Measurements from ENCODE around the gene ULK3. TPM values are rescaled to one million over a fixed set of nuclear protein-coding genes. Genes with fewer than 3 reads are reported as not detected.
A peak's percentile ranks its signal among the peaks of the same experiment; 100 is the strongest.

Gene ULK3
- total RNA-seq, 1 experiment from 2014 or later = 96.4 TPM

DNA sequence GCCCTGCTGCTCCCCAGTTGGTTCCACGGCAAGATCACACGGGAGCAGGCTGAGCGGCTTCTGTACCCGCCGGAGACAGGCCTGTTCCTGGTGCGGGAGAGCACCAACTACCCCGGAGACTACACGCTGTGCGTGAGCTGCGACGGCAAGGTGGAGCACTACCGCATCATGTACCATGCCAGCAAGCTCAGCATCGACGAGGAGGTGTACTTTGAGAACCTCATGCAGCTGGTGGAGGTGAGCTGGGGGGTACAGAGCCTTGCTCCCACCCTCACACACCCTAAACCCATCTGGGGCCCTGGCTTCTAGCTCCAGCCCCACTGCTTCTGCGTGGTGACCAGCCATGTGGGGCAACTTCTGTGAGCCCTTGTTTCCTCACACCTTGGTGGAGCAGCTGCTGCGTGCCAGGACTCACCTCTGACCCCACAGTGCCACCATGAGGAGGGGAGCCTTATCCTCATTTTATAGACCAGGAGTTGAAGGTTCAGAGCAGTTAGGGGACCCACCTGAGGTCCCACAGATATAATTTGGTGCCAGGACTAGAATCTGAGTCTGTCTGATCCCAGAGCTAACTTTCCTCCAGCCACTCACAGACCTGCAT, 43.6 kb downstream of the ULK3 start:
- no peak for DNase-seq (ENCODE audit: low spot score)

DNA sequence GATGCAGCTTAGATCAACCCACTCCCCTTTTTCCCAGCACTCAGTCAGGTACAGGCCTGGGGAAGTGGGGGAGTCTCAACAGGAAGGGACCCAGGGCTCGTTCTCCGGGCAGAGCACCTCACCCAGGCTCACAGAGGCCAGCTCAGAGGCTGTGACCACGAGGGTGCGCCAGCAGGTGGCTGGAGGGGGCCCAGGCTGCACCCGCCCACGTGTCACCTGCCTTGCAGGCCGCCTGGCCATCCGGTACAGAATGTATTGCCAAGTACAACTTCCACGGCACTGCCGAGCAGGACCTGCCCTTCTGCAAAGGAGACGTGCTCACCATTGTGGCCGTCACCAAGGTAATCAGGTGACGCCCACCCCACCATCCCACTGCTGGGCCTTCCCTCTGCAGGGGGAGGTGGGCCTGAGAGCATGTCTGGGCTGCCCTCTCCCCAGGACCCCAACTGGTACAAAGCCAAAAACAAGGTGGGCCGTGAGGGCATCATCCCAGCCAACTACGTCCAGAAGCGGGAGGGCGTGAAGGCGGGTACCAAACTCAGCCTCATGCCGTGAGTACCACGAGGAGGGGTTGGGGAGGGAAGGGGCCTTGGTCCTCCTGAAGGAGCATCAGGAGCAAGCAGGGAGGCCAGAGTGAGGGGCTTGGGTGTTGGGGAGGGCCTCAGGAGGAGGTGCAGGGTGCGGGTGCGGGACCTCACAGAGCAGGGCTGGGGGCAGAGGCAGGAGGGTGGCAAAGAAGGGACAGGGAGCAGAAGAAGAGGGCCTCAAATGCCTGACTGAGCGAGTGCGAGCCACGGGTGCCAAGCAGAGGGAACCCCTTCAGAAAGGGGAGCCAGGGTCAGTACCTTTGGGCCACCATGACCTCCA, 44.3 kb downstream of the ULK3 start:
- no peak for DNase-seq (ENCODE audit: low spot score)

DNA sequence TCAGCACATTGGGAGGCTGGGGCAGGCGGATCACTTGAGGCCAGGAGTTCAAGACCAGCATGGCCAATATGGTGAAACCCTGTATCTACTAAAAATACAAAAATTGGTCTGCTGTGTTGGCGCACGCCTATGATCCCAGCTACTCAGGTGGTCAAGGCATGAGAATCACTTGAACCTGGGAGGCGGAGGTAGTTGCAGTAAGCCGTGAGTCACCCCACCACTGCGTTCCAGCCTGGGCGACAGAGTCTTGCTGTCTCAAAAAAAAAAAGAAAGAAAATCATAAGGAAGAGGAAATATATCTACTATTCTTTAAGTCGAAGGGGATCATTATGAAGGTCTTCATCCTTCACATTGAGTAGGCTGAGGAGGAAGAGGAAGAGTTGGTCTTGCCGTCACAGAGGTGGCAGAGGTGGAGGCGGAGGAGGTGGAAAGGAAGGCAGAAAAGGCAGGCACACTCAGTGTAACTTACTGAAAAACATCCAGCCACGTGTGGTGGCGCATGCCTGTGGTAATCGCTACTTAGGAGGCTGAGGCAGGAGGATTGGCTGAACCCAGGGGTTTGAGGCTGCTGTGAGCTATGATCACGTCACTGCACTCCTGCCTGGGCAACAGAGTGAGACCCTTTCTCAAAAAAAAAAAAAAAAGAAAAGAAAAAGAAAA, 46.9 kb downstream of the ULK3 start:
- no peak for DNase-seq (ENCODE audit: low spot score)

DNA sequence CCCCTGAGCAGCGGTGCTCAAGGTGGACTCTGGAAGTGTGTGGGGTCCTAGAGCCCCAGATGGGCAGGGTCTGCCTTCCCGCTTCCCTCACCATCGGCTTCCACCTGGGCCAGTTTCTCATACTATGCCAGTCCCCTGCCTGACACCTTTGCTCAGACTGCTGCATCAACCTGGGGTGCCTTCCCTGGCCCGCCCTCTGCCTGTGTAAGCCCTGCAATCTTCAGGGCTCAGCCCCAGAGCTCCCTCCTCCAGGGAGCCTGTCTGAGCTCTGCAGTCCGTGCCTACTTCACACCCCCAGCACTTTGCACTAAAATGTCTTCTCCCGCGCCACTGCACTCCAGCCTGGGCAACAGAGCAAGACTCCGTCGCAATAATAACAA, 48.0 kb downstream of the ULK3 start:
- DNase-seq (ENCODE audit: low spot score) = no peak

DNA sequence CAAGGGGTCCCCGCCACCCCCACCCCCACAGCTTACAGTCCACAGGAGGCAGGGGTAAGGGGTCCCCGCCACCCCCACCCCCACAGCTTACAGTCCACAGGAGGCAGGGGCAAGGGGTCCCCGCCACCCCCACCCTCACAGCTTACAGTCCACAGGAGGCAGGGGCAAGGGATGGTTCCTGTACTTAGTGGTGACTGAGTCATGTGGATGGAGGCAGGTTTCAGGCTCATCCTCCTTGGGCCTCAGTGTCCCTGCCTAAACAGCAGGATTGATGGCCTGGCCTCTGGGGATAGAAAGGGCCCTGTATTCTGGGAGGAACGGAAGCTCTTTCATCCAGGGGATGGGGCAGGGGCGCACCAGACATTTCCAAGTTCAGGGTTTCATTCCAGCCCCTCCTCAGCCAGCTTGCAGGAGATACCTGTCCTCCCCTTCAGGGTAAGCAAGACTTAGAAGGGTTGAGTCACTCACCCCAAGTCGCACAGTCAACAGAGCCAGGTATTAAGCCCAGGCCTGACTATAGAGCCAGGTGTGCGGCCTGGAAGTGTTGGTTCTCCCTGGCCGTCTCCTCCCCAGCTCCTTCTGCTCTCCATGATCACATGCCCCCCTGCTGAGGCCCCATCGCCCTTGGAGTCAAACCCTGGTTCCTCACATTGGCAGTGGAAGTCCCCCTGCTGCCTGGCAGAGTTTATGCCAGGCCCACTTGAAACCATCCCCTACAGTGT, 48.5 kb downstream of the ULK3 start:
- no peak for DNase-seq (ENCODE audit: low spot score)

DNA sequence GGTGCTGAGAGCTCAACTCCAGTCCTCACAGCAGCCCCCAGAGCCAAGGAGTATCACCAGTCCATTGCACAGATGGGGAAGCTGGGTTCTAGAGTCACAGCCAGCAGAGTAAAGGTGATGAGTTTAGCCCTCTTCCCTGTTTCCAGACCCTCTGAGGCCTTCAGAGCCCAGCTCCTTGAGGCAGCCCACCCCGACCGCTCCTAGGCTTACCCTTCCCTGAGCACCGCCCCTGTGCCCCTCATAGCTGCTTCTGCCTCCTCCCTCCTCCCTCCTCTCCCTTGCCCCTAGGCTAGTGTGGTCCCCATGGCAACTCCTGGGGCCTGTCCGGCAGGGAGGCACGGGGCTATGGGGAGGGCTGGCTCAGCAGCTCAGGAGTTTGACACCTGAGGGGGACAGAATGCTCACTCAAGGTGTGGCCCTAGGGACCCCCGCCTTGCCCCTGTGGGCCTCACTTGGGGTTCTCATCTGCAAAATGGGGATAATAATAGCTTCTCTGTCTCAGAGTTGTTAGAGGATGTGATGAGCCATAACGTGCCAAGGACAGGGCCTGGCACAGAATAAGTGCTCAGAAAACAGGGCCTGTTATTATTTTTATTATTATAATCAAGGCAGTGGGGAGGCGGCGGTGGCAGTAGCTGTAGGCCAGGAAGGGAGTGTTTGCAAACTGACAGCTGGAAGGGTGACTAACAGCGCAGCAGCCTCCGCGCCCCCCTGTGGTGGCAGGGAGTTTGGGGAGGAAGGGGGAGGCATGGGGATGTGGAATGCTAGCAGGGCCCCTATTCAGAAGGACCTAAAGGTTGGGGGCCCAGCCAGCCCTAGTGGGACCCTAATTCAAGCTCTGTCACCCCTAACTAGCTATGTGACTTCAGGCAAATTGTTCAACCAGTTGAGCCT, 49.6 kb downstream of the ULK3 start:
- no peak for DNase-seq (ENCODE audit: low spot score)

DNA sequence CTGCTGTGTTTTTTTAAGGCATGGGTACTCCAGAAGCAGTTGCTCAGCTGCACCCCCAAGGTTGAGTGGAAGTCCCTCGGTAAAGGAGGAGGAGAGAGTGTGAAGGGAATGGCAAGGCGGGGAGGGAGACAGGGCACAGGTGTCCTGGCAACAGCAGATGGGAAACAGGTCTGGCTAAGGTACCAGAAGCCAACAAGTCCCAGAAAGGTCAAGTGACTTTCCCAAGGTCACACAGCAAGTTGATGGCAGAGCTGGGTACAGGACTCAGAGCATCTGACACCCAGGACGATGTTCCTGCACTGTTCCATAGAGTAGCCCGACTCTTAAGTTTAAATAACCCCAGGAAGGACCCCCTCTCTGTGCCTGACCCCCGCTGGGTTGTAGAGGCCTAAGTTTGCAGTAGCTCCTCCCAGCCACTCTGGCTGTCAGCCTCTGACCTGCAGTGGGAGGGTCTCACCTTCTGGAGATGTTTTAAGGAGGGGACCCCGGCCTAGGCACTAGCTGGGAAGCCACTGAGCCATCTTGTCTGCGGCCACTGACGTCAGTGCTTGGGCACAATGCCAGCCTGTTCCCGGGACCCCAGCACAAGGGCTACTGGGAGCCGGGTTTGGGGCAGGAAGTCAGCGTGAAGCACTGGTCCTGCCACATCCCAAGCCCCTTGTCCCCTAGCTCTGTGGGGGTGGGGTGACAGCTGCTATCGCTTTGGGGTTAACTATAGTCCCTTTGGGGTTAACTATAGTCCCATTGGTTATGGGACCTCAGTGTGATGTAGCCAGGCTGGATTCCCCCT, 50.5 kb downstream of the ULK3 start:
- DNase-seq (ENCODE audit: low spot score) = no peak

DNA sequence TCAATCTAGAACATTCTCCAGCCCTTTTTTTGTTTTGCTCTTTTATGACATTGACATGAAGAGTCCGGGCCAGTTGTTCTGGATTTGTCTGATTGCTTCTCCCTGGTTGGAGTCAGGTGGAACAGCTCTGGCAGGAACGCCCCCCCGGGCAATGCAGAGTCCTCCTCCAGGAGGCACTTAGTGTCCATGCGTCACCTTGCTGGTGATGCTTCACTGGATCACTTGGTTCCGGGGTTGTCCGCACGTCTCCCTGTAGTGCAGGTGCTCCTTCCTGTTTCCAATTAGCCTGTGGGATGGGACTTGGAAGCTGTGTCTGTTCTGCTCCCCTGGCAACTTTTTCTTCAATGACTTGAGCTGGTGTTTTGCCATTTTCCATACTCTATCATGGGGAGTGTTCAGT, 51.3 kb downstream of the ULK3 start:
- DNase-seq (ENCODE audit: low spot score) = no peak

DNA sequence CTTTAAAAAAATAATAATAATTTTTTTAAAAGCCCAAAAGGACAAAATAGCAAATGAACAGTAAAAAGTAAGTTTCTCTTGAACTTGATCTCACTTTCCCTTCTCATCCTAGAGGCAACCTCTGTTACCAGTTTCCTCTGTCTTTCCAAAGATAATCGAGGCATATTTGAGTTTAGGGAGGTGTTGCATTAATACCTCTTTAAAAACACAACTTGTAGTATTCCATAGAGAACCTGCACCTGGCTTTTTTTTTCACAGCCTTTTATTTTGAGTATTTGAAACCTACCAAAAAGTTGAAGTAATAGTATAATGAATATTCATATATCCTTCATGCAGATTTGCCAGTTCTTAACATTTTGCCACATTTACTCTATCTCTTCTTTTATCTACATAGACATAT, 51.9 kb downstream of the ULK3 start:
- no peak for DNase-seq (ENCODE audit: low spot score)

DNA sequence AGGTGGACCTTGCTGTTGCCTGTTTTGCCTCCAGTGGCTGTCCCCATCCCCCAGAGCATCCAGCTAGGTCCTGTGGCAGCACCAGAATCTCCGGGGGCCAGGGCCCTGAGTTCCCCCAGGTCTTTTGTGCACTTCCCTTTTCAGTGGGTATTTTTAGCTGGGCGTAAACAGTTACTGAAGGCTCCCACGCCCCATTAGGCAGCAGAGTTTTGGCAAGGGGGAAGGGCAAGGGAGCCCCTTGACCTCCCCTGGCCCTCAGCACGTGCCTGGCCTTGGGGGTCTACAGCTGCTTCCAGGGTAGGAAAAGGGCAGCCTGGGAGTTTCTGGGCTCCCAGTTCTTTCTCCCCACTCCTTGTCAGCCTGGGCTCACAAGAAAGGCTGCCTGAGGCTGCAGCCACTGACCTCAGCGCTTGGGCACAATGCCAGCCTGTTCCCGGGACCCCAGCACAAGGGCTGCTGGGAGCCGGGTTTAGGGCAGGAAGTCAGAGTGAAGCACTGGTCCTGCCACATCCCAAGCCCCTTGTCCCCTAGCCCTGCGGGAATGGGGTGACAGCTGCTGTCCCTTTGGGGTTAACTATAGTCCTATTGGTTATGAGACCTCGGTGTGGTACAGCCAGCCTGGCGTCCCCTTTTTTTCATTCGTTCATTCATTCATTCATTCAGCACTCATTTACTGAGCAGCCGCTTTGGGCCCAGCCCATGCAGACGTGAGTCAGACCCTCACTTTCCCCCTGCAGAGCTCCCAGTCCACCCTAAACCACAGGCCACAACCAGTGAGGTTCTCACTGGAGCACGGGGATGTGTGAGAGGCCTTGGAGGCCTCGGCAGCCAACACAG, 52.7 kb downstream of the ULK3 start:
- DNase-seq (ENCODE audit: low spot score) = no peak

DNA sequence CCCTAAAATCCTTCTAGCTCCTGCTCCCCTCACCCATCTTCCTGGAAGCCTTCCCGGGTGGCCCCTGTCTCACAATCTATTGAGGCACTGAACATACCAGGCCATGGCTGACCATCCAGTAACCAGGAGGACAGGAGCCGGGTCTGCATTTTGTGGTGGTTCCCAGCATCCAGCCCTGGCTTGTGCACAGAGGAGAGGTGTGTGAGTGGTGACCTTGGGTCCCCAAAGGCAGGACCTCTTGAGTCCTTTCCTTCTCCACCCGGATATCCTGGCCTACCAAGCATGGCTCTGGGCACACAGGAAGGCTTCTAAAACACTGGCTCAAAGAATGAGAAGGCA, 53.2 kb downstream of the ULK3 start:
- no peak for DNase-seq (ENCODE audit: low spot score)

DNA sequence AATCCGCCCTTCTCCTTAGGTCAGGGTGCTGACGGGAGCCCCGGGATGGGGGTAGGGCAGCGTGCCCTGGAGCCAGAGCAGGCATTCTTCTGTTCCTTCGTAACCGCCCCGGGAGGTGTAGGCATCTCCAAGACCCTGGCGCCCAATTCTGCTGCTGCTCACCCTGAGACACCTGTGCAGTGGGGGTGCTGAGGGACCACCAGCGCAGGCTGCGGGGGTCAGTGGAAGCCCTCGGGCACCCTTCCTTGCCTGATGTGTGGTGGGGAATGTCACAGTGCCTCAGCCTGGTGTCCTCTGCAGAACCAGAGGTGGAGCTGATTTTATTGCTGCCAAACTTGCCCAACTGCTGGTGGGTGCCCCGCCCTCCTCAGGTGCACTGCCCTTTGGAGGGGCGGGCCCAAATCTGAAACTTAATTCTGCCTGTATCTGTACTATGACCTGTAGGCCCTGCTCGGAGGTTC, 53.8 kb downstream of the ULK3 start:
- peak; percentile 78 for DNase-seq (ENCODE audit: low spot score)

DNA sequence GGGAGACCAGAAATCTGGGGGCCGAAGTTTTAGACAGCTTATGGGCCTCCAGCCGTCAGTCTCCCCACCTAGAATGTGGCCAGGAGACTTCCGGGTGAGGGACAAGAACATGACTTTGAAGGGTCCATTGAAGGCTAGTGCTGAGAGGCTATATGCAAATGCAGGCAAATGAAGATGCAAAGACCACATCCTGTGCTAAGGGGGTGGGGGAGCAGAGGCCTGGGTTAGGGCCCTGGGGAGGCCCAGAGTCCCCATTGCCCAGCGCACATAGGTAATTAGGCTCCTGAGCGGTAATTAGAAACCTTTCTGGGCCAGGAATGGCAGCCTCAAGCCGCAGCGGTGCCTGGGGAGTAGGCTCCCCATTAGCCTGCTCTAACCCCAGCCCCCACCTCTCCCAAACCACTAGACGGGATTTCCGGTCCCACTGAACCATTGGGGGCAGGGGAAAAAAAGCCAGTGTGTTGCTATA, 54.2 kb downstream of the ULK3 start:
- no peak for DNase-seq (ENCODE audit: low spot score)

DNA sequence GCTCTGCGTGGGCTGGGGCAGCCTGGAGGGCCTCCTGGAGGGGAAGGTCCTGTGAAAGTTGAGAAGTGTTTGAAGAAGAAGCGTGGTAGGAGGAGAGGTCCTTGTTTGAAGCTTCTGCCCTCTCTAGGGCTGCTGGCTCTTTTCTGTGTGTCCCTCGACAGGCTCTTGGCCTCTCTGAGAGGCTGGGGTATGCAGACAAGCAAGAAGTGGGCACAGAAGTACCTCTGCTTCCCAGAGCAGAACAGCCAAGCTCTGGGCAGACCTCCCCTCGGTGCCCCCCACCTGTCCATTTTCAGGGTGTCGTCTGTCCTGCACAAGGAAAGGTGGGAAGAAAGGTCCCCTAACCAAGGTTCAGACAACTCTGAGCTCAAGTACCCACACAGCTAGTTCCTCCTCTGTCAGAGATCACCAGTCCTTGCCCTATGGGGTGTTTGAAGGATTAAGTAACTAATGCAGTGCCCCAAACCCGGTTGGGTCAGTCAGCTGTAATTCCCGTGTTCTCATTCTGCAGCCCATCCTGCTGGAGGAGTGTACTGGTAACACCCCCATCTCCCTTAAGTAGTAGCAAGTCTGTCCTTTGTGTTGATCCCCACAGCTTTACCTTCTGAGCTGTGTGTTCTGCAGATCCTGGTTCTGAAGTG, 54.8 kb downstream of the ULK3 start:
- no peak for DNase-seq (ENCODE audit: low spot score)

DNA sequence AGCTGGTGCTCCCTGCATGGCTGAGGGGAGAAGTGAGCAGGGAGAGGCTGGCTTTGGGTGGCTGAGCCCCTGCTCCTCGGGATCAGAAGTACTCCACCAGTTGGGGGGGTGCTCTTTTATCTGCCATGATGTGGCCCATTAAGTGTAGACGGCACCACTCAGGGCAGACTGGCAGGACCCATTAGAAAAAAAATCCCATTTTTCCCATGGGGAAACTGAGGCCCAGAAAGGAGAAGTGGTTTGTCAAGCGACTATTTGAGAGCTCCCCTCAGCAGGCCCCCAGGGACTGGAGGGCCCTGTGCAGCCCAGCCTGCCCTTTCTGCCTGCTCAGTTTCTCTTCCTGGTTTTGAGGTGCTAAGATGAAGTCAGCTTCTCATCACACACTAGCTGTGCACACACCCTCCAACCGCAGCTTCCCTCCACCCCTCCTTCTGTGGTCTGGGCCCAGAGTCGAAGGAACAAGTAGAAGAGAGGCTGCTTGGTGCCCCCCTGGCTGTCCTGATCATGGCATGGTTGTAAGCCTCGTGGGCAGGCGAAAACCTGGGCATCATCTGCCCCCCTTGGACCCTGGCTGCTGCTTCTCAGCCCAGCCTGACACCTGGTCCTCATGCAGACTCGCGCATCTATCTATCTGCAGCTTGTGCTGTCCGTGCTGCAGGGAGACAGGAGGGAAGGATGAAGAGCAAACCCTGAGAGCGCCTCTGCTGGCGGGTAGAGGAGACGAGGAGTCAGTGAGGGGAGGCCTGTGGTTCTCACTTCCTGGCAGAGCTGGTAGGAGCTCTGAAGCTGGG, 55.5 kb downstream of the ULK3 start:
- DNase-seq (ENCODE audit: low spot score) = peak; percentile 80

DNA sequence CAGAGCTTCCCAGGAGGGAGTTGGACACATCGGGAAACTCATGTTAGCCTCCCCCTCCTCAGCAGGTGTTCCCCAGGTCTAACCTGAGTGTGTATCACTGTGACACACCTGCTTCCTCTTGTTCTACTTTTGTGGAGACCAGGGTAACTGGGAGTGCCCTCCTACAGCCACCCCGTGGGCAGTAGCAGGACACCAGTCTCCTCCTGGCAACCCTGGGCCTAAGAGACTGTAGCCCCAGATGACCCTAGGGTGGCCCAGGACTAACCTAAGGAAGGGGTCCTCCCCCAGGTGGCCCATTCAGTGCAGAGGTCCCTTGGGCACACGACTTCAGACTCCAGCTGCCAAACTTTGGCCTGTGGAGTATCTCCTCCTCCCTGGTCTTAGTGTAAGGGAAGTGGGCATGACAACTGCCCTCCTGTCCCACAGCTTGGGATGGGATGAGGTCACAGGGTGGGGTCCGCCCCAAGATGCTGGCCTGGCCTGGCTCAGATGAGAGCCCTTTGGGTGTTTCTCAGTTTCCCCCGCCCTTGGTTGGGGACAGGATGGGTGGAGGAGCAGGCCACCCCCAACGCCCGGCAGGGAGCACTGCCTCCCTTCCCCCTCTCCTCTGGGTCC, 56.3 kb downstream of the ULK3 start:
- no peak for DNase-seq (ENCODE audit: low spot score)

Measured in HT-29 (cell line).